Lower leg skin (tissue), 4 donors: ENCODE measurements around the gene SLC12A9. TPM values are rescaled to one million over a fixed set of nuclear protein-coding genes. Genes with fewer than 3 reads are reported as not detected.

Source experiments
- DNase-seq, 2 donors: peaks; one replicate each; pipeline ENCODE4 v3.0.0-alpha.2; 2019; ENCODE audit warnings: low spot score in 2 of 2
- H3K4me3 ChIP-seq: fragments of 200-600 bp; sonication (generic); 2 replicates; pipeline ENCODE4 v1.5.1; 2017; ENCODE audit warnings: mild to moderate bottlenecking, low read depth; ENCODE audit not compliant: poor library complexity, severe bottlenecking
- POLR2A ChIP-seq, 2 donors: fragments of 450-650 bp; IDR thresholded peaks; one replicate each; pipeline ENCODE4 v1.6.1; 2016 to 2017; ENCODE audit warnings: antibody characterized with exemption in 2 of 2, mild to moderate bottlenecking in 1 of 2, moderate library complexity in 1 of 2
- WGBS, 2 donors: methylation state at CpG; one replicate each; pipeline ENCODE4 v1.1.5; 2018; 5-methylcytosine and 5-hydroxymethylcytosine counted together
- intact Hi-C: fragments of 100-400 bp; cut with DNase I; formaldehyde crosslinking; loops from one replicate; pipeline ENCODE4 v1.15.0; 2023; ENCODE audit warnings: low total_unique reads
- total RNA-seq, 4 donors: library from RNA; depleted of rRNA; stranded (reverse); fragments of >200 nt; gene quantifications; one replicate each; pipeline ENCODE4 v1.1.0, GENCODE V29; 2016
- TF ChIP-seq, protein P1 (sequence below), 3 donors: fragments of 450-650 bp; IDR thresholded peaks; one replicate each; pipeline ENCODE4 v1.5.1; 2016; ENCODE audit warnings: antibody characterized with exemption in 3 of 3, mild to moderate bottlenecking in 3 of 3, moderate library complexity in 2 of 3

SLC12A9 gene
- total RNA-seq, 4 donors from 2014 or later: 14.0 to 32.9 (median 21.8) TPM

DNA sequence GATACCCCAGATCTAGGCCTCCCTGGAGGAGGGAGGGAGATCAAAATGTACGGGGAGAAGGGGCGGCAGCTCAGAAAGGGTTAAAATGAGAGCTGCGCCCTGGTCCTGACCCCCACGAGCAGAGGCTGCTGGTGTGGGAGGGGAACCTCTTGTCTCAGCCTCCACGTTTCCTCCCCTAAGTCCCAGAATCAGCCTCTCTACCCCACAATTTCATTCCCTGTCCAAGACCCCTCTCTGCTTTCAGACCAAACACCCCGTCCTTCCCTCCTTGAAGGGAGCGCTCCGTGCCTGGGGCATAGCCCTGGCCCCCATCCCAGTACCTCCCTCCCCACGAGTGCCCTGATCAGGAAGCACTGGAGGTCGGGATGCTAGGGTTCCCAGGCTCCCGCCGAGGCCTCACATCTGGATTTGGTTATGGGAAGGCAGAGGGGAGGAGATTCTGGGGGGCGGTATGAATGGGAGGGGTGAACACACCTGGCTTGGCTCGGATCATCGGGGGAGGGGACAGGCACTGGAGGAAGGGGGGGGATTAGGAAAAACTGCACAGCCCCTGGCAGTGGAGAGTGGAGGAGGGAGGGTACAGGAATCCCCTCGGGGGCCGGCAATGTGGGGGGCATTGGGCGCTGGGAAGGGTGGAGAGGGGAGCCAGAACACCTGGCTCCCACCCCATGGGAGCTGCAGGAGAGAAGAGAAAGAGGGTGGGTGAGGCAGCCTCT lies 27.9 kb upstream of the SLC12A9 start:
- peak overlapping the region; percentile 59 for H3K4me3 ChIP-seq
- TF ChIP-seq POLR2A (IDR thresholded peaks at IDR 0.05): no peak
- TF ChIP-seq, protein P1, sequence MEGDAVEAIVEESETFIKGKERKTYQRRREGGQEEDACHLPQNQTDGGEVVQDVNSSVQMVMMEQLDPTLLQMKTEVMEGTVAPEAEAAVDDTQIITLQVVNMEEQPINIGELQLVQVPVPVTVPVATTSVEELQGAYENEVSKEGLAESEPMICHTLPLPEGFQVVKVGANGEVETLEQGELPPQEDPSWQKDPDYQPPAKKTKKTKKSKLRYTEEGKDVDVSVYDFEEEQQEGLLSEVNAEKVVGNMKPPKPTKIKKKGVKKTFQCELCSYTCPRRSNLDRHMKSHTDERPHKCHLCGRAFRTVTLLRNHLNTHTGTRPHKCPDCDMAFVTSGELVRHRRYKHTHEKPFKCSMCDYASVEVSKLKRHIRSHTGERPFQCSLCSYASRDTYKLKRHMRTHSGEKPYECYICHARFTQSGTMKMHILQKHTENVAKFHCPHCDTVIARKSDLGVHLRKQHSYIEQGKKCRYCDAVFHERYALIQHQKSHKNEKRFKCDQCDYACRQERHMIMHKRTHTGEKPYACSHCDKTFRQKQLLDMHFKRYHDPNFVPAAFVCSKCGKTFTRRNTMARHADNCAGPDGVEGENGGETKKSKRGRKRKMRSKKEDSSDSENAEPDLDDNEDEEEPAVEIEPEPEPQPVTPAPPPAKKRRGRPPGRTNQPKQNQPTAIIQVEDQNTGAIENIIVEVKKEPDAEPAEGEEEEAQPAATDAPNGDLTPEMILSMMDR (IDR thresholded peaks at IDR 0.05): no peak
- DNase-seq: no peak
- 17 to 22% methylated on average over 18 of the region's 18 CpGs for WGBS, 2 donors
- intact Hi-C loops: no loop called here

- peak overlapping the region; percentile 59 for H3K4me3 ChIP-seq
- intact Hi-C loops: no loop called here
- 13 to 14% methylated on average over 16 of the region's 16 CpGs for WGBS, 2 donors
- TF ChIP-seq, protein P1 (IDR thresholded peaks at IDR 0.05): no peak
- TF ChIP-seq POLR2A (IDR thresholded peaks at IDR 0.05): no peak
- no peak for DNase-seq
Observed at GRCh38 chr7:100825215-100825671, 27.3 kb upstream of the SLC12A9 start.

DNA sequence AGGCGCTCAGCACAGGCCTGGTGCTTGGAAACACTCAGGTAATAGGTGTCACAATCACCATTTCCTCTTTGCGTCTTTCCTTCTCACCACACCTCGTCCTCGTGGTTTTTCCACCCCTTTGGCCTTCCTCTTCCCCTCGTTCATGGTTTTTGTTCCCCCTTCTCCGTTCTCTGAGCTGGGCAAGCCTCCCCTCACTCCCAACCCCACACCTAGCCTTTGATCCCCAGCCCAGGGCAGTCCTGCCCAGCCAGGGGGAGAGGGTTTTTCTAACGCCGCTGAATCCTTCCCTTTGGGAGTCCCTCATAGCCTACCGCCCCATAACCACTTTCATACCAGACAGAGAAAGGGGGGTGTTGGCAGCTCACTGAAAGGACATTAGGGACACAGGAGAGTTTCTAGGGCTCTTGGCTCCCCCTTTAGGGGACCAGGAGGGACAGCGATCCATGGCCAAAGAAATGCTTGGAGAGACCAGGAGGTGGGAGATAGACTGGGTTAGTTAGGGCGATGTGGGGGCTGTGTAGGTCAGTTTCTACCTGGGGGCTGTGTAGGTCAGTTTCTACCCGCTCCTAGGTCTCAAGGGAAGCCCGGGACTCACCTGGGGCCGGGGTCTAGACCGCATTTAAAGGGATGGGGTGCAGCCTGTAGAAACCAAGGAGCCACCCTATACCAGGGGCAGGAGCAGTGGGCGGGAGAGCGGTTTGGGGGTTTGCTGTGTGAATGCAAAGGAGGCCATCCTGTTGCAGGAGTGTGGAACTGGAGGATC lies 26.6 kb upstream of the SLC12A9 start:
- H3K4me3 ChIP-seq: peak overlapping the region; percentile 59
- no peak for DNase-seq
- TF ChIP-seq, protein P1 (IDR thresholded peaks at IDR 0.05): no peak
- TF ChIP-seq POLR2A (IDR thresholded peaks at IDR 0.05): no peak
- intact Hi-C loops: no loop called here
- 8 to 15% methylated on average over 17 of the region's 17 CpGs for WGBS, 2 donors

DNA sequence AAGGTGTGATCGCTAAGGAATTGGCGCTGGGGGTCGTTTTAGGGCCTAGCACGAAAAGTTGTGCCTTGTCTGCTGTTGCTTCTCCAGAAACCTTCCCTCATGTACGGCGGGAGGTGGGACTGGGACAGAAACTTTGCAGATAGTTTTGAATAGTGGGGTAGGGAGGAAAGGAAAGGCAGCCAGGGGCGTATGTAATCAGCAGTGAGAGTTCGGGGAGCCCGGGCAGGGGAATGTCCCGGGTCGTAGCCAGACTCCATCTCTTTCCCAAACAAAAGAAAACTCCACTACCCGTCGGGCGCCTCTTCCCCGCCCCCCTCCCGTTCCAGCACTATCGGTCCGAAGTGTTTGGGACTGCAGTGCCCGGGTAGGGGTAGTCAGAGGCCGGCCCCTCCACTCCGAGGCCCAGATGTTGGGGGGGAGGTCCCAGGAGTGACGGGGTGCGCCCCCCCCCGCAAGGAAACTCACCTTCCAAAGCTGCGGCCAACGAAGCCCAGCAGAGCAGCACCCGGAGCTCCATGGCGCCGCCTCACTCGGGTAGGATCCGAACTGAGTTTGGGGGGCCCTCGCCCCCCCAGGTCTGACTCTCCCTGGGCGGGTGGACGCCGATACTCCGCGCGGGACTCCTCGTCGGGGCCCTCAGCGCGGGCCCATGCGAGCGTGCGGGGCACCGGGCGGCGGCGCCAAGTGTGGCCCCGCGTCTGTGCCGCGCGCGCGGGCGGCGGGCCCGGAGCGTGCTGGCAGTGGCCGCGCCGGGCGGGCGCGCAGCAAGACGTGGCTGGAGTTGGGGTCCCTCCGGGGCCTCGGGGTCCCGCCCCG lies 25.8 kb upstream of the SLC12A9 start:
- H3K4me3 ChIP-seq: peak overlapping the region; percentile 59
- intact Hi-C loops: no loop called here
- no peak for TF ChIP-seq POLR2A (IDR thresholded peaks at IDR 0.05)
- TF ChIP-seq, protein P1 (IDR thresholded peaks at IDR 0.05): no peak
- WGBS, 2 donors: 2% methylated on average over 22 to 24 of the region's 71 CpGs
- no peak for DNase-seq

- intact Hi-C loops: no loop called here
- TF ChIP-seq POLR2A (IDR thresholded peaks at IDR 0.05): no peak
- TF ChIP-seq, protein P1 (IDR thresholded peaks at IDR 0.05): no peak
- H3K4me3 ChIP-seq: peak within 1 kb of the TSS; percentile 59
- peak; percentile 58 to 95 for DNase-seq
- 1% methylated on average over 45 to 46 of the region's 80 CpGs for WGBS, 2 donors
Observed at GRCh38 chr7:100827330-100828226, 24.9 kb upstream of the SLC12A9 start, which contains the start of gene EPHB4. EPHB4 (minus strand) TSS chr7:100827523; CDS start chr7:100827030, 493 bp downstream.
